Loucy (cell line): ENCODE measurements around the gene DNAAF2.
"Not testable (repeated sequence)": the region's sequence is repeated elsewhere in the genome, so short reads cannot be mapped to it uniquely, and the experiment has no call there.

ENCODE experiments used
- H2AFZ ChIP-seq: fragments of 200-600 bp; sonication (generic); 2 replicates; pipeline ENCODE4 v1.6.0; 2016; ENCODE audit warnings: antibody characterized with exemption, mild to moderate bottlenecking, low read length, moderate library complexity
- H3F3A ChIP-seq: fragments of 200-600 bp; 2 replicates; pipeline ENCODE4 v1.6.0; 2016; ENCODE audit warnings: antibody characterized with exemption, low read depth, mild to moderate bottlenecking
- H3K27me3 ChIP-seq: fragments of 200-600 bp; sonication (generic); 2 replicates; pipeline ENCODE4 v1.6.1; 2014; ENCODE audit warnings: low read length, mild to moderate bottlenecking; ENCODE audit not compliant: insufficient read depth, poor library complexity, severe bottlenecking
- H3K36me3 ChIP-seq: fragments of 200-600 bp; sonication (generic); 2 replicates; pipeline ENCODE4 v1.6.1; 2016; ENCODE audit warnings: low read length; ENCODE audit not compliant: insufficient read depth
- H3K4me1 ChIP-seq: fragments of 200-600 bp; sonication (generic); 2 replicates; pipeline ENCODE4 v1.5.1; 2014; ENCODE audit warnings: low read length, mild to moderate bottlenecking; ENCODE audit not compliant: insufficient read depth, poor library complexity, severe bottlenecking
- H3K4me2 ChIP-seq: fragments of 200-600 bp; sonication (generic); 2 replicates; pipeline ENCODE4 v1.6.0; 2014; ENCODE audit warnings: antibody characterized with exemption, low read length, low read depth, mild to moderate bottlenecking; ENCODE audit not compliant: poor library complexity, severe bottlenecking
- H3K4me3 ChIP-seq: fragments of 200-600 bp; sonication (generic); 2 replicates; pipeline ENCODE4 v1.5.1; 2014; ENCODE audit warnings: low read length, mild to moderate bottlenecking, mixed read lengths; ENCODE audit not compliant: poor library complexity, severe bottlenecking
- H3K79me2 ChIP-seq: fragments of 200-600 bp; sonication (generic); 2 replicates; pipeline ENCODE4 v1.6.1; 2014; ENCODE audit warnings: low read length; ENCODE audit not compliant: insufficient read depth
- H3K9ac ChIP-seq: fragments of 200-600 bp; sonication (generic); 2 replicates; pipeline ENCODE4 v1.6.0; 2014; ENCODE audit warnings: mild to moderate bottlenecking, low read depth, low read length, moderate library complexity; ENCODE audit not compliant: poor library complexity, severe bottlenecking
- H3K9me2 ChIP-seq: fragments of 200-600 bp; sonication (generic); replicated peaks from 2 replicates; pipeline ENCODE4 v1.6.1; 2016; ENCODE audit warnings: low read depth, low read length, mixed read lengths
- H3K9me3 ChIP-seq: fragments of 200-600 bp; sonication (generic); 2 replicates; pipeline ENCODE4 v1.6.1; 2014; ENCODE audit warnings: mild to moderate bottlenecking, antibody characterized with exemption, low read length, low read depth; ENCODE audit not compliant: insufficient read depth
- H4K20me1 ChIP-seq: fragments of 200-600 bp; sonication (generic); 2 replicates; pipeline ENCODE4 v1.6.0; 2014; ENCODE audit warnings: antibody characterized with exemption, low read length, mild to moderate bottlenecking; ENCODE audit not compliant: insufficient read depth, poor library complexity, severe bottlenecking
- CTCF ChIP-seq: fragments of 200-600 bp; sonication (generic); conservative IDR thresholded peaks from 2 replicates; pipeline ENCODE4 v1.5.1; 2014; ENCODE audit warnings: mild to moderate bottlenecking, antibody characterized with exemption, low read length
- EZH2phosphoT487 ChIP-seq: fragments of 200-600 bp; IDR thresholded peaks from 2 replicates; pipeline ENCODE4 v1.6.1; 2018; ENCODE audit warnings: antibody characterized with exemption, mild to moderate bottlenecking, moderate library complexity, borderline replicate concordance

Gene DNAAF2

GRCh38 chr14:49585803-49586672, 49.0 kb downstream of the DNAAF2 start, which contains the start of gene RPS29:
TSS of gene RPS29 (minus strand) at chr14:49586380. CDS start at chr14:49586346, 34 bp downstream.
- no peaks in the 10 kb centered on the region for H3K9me2 ChIP-seq
- peak within 1 kb of the TSS; percentile 88 for H3K9ac ChIP-seq
- H3K4me2 ChIP-seq: peak within 1 kb of the TSS; percentile 98
- H3K79me2 ChIP-seq: peaks cover 52% of the 10 kb centered on the region
- TF ChIP-seq CTCF (no peak), EZH2phosphoT487 (no peak)
- peaks cover 50% of the 10 kb centered on the region for H4K20me1 ChIP-seq
- peak within 1 kb of the TSS; percentile 88 for H3K4me3 ChIP-seq
- peaks cover 48% of the 10 kb centered on the region for H3K4me1 ChIP-seq
- H3K36me3 ChIP-seq: peaks cover 23% of the 10 kb centered on the region; the same call in 1 of the 2 replicates
- no peaks in the 10 kb centered on the region for H3K27me3 ChIP-seq
- H3K9me3 ChIP-seq: no peaks in the 10 kb centered on the region
- H3F3A ChIP-seq: no peaks in the 10 kb centered on the region
- peak within 1 kb of the TSS; percentile 68 for H2AFZ ChIP-seq

DNA sequence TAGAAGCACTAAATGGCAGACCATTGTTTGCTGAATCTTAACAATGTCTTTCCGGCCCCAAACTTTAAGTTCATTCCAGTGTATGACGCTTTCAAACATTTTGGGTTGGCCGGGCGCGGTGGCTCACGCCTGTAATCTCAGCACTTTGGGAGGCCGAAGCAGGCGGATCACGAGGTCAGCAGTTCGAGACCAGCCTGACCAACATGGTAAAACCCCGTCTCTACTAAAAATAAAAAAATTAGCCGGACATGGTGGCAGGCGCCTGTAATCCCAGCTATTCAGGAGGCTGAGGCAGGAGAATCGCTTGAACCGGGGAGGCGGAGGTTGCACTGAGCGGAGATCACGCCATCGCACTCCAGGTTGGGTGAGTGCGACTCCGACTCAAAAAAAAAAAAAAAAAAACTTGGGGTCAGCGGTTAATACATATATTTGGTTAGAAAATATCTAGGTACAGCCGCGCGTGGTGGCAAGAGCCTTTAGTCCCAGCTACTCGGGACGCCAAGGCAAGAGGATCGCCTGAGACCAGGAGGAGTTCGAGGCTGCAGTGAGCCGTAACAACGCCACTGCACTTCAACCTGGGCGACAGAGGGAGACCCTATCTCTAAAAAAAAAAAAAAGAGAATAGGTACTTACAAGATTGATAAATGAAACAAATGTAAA, 49.9 kb downstream of the DNAAF2 start:
- H2AFZ ChIP-seq, H3K9me2 ChIP-seq, H3K9me3 ChIP-seq, H3K27me3 ChIP-seq, H3F3A ChIP-seq: not testable (repeated sequence)
- Histone ChIP-seq H3K79me2 (peaks cover 61% of the 10 kb centered on the region), H3K36me3 (peaks cover 23% of the 10 kb centered on the region; the same call in 1 of the 2 replicates), H3K4me3 (peak overlapping the region; percentile 88), H3K4me1 (peaks cover 50% of the 10 kb centered on the region), H3K9ac (peak overlapping the region; percentile 88), H4K20me1 (peaks cover 56% of the 10 kb centered on the region), H3K4me2 (peak overlapping the region; percentile 98)

DNA sequence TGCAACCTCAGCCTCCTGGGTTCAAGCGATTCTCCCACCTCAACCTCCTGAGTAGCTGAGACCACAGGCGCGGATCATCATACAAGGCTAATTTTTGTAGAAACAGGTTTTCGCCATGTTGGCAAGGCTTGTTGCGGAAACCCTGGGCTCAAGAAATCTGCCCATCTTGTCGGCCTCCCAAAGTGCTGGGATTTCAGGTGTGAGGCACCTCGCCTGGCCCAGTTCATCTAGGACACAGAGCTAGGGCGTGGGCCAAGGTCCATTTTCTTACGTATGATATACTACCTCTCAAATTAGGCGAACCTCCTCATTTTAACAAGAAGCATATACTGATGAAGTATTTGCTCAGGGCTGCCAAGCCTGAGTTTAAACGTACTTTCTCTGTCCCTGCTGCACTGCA, 51.0 kb downstream of the DNAAF2 start:
- Histone ChIP-seq H3K4me3 (peak overlapping the region; percentile 88), H3K9me2 (no peaks in the 10 kb centered on the region), H3K27me3 (no peaks in the 10 kb centered on the region), H4K20me1 (peaks cover 66% of the 10 kb centered on the region), H3K9ac (peak overlapping the region; percentile 88), H3K4me2 (peak overlapping the region; percentile 98), H2AFZ (no peak overlapping the region), H3K9me3 (no peaks in the 10 kb centered on the region), H3K4me1 (peaks cover 61% of the 10 kb centered on the region), H3K79me2 (peaks cover 72% of the 10 kb centered on the region), H3F3A (no peaks in the 10 kb centered on the region), H3K36me3 (peaks cover 23% of the 10 kb centered on the region; the same call in 1 of the 2 replicates)
- TF ChIP-seq CTCF (no peak), EZH2phosphoT487 (no peak)
